ENCODE results near the gene PLA2G2C.

PLA2G2C gene

DNA sequence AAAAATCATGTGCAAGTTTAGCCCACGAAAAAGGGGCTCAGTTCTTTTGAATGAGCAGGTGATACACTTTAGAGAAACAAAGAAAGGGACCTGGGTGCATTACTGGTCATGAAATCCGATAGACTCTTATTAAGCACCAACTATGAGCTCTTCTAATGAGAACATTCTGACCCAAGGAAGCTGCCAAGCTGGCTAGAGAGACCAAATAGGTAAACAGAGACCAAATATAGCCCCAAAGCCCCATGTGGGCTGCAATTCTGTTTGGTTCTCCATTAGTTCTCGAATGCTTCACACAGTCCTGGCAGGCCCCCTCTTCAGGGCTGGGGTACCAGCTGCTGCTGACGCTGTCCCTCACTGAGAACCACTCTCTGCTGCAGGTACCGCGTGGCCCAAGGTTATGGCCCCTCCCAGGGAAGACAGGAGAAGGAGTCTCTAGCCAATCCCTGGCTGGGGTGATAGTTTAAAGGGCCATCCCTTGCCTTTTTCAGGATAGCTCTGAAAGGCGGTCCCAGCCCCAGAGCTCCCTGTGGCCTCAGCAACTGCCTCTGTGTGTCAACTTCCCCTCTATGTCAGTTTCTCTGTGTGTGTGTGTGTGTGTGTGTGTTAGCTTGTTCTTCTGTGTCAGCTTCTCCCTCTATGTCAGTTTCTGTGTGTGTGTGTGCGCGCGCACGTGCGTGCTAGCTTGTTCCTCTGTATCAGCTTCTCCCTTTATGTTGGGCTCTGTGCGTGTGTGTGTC, 7.5 kb downstream of the PLA2G2C start:
- H3K4me3 ChIP-seq (ENCODE audit: low read depth, low read length): no peak overlapping the region
- CTCF ChIA-PET: interaction anchor here (0.5 to 5.8 kb wide), 7 partner anchors 10 to 261 kb away, joined by 3 to 37 read pairs (median 3); no protein-coding TSS in a partner anchor
- POLR2A ChIA-PET: interaction anchor here (1.3 kb wide), 1 partner anchor 9 kb away, joined by 4 read pairs; no protein-coding TSS in a partner anchor
- H3K9me3 ChIP-seq (ENCODE audit: control insufficient read depth, insufficient read depth, low read depth, low read length): no peaks in the 10 kb centered on the region
- no peaks in the 10 kb centered on the region for H3K4me1 ChIP-seq (ENCODE audit: control insufficient read depth, insufficient read depth, low read length)
- H3K27ac ChIP-seq (ENCODE audit: extremely low read depth, low read depth, low read length): no peak overlapping the region
- TF ChIP-seq ZNF747 (tag by site-specific recombination; IDR thresholded peaks at IDR 0.05) (no peak), ZNF791 (tag by site-specific recombination; IDR thresholded peaks at IDR 0.05) (no peak), ZSCAN30 (tag by site-specific recombination; IDR thresholded peaks at IDR 0.05) (no peak), ZNF157 (tag by site-specific recombination; IDR thresholded peaks at IDR 0.05) (no peak), ZNF133 (tag by site-specific recombination; IDR thresholded peaks at IDR 0.05) (no peak), ZNF629 (tag by site-specific recombination; IDR thresholded peaks at IDR 0.05) (no peak), ZNF132 (tag by site-specific recombination; IDR thresholded peaks at IDR 0.05; ENCODE audit: borderline replicate concordance) (no peak), ZNF202 (tag by site-specific recombination; IDR thresholded peaks at IDR 0.05; ENCODE audit: borderline replicate concordance) (no peak), ZNF513 (tag by site-specific recombination; IDR thresholded peaks at IDR 0.05) (no peak), ZNF548 (tag by site-specific recombination; IDR thresholded peaks at IDR 0.05) (no peak), ZBTB6 (tag by site-specific recombination; IDR thresholded peaks at IDR 0.05) (no peak), ZNF174 (tag by site-specific recombination; IDR thresholded peaks at IDR 0.05) (no peak), ZSCAN23 (tag by site-specific recombination; IDR thresholded peaks at IDR 0.05) (no peak)
- TF ChIP-seq, protein P1, sequence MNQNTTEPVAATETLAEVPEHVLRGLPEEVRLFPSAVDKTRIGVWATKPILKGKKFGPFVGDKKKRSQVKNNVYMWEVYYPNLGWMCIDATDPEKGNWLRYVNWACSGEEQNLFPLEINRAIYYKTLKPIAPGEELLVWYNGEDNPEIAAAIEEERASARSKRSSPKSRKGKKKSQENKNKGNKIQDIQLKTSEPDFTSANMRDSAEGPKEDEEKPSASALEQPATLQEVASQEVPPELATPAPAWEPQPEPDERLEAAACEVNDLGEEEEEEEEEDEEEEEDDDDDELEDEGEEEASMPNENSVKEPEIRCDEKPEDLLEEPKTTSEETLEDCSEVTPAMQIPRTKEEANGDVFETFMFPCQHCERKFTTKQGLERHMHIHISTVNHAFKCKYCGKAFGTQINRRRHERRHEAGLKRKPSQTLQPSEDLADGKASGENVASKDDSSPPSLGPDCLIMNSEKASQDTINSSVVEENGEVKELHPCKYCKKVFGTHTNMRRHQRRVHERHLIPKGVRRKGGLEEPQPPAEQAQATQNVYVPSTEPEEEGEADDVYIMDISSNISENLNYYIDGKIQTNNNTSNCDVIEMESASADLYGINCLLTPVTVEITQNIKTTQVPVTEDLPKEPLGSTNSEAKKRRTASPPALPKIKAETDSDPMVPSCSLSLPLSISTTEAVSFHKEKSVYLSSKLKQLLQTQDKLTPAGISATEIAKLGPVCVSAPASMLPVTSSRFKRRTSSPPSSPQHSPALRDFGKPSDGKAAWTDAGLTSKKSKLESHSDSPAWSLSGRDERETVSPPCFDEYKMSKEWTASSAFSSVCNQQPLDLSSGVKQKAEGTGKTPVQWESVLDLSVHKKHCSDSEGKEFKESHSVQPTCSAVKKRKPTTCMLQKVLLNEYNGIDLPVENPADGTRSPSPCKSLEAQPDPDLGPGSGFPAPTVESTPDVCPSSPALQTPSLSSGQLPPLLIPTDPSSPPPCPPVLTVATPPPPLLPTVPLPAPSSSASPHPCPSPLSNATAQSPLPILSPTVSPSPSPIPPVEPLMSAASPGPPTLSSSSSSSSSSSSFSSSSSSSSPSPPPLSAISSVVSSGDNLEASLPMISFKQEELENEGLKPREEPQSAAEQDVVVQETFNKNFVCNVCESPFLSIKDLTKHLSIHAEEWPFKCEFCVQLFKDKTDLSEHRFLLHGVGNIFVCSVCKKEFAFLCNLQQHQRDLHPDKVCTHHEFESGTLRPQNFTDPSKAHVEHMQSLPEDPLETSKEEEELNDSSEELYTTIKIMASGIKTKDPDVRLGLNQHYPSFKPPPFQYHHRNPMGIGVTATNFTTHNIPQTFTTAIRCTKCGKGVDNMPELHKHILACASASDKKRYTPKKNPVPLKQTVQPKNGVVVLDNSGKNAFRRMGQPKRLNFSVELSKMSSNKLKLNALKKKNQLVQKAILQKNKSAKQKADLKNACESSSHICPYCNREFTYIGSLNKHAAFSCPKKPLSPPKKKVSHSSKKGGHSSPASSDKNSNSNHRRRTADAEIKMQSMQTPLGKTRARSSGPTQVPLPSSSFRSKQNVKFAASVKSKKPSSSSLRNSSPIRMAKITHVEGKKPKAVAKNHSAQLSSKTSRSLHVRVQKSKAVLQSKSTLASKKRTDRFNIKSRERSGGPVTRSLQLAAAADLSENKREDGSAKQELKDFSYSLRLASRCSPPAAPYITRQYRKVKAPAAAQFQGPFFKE (tag by site-specific recombination; IDR thresholded peaks at IDR 0.05; ENCODE audit: borderline replicate concordance): no peak
- no peaks in the 10 kb centered on the region for H3K36me3 ChIP-seq (ENCODE audit: control insufficient read depth in 2 of 2, insufficient read depth in 1 of 2, low read length in 2 of 2)

DNA sequence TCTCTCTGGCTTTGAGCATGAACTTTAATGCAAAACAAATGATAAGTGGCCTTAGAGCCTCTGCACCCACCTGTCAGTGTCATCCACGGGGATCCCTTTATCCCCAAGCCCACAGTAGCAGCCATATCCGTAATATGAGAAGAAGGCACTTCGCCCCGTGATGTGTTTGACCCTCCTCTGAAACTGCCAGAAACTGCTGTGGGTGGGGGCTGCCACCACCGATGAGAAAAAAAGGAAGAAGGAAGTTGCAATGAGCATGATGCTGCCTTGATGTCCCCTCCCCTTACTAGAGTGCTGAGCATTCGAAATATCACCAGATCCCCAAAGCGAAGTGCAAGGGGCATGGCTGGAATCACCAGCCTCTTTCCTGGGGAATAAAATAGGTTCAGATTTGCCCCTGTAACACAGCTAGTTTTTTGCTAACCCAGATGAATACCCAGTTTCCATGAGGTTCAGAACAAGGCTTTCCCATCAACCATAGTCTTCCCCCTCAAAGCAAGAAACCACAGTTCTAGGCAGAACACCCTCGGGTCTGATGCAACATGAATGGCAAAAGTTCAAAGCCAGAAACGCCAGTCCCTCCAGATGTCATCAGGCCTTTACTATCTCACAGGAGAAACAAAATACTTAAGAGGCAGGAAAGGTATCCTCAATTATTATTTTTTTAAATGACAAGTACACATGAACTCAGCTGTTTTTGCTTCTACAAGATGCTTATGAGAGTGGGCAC, 11.2 kb downstream of the PLA2G2C start:
- Histone ChIP-seq H3K4me3 (ENCODE audit: low read depth, low read length) (no peak overlapping the region), H3K36me3 (ENCODE audit: control insufficient read depth in 2 of 2, insufficient read depth in 1 of 2, low read length in 2 of 2) (no peaks in the 10 kb centered on the region), H3K4me1 (ENCODE audit: control insufficient read depth, insufficient read depth, low read length) (no peaks in the 10 kb centered on the region), H3K27ac (ENCODE audit: extremely low read depth, low read depth, low read length) (no peak overlapping the region), H3K9me3 (ENCODE audit: control insufficient read depth, insufficient read depth, low read depth, low read length) (no peaks in the 10 kb centered on the region)
- ChIA-PET CTCF (interaction anchor here (0.7 to 1.6 kb wide), 5 partner anchors 10 to 38 kb away, joined by 3 to 6 read pairs (median 4); no protein-coding TSS in a partner anchor), POLR2A (no interaction called here)
- TF ChIP-seq ZBTB21 (tag by site-specific recombination; IDR thresholded peaks at IDR 0.05) (no peak), ZNF311 (tag by site-specific recombination; IDR thresholded peaks at IDR 0.05; ENCODE audit: borderline replicate concordance) (no peak), SETDB1 (IDR thresholded peaks at IDR 0.05; ENCODE audit: insufficient read length, low read length) (no peak), ZFP37 (tag by site-specific recombination; IDR thresholded peaks at IDR 0.05) (no peak), KLF9 (tag by site-specific recombination; IDR thresholded peaks at IDR 0.05; ENCODE audit: low read depth) (no peak), ZNF416 (tag by site-specific recombination; IDR thresholded peaks at IDR 0.05) (no peak)
- TF ChIP-seq, protein P2, sequence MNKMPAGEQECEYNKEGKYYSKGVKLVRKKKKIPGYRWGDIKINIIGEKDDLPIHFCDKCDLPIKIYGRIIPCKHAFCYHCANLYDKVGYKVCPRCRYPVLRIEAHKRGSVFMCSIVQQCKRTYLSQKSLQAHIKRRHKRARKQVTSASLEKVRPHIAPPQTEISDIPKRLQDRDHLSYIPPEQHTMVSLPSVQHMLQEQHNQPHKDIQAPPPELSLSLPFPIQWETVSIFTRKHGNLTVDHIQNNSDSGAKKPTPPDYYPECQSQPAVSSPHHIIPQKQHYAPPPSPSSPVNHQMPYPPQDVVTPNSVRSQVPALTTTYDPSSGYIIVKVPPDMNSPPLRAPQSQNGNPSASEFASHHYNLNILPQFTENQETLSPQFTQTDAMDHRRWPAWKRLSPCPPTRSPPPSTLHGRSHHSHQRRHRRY (tag by site-specific recombination; IDR thresholded peaks at IDR 0.05): no peak
- TF ChIP-seq, protein P3, sequence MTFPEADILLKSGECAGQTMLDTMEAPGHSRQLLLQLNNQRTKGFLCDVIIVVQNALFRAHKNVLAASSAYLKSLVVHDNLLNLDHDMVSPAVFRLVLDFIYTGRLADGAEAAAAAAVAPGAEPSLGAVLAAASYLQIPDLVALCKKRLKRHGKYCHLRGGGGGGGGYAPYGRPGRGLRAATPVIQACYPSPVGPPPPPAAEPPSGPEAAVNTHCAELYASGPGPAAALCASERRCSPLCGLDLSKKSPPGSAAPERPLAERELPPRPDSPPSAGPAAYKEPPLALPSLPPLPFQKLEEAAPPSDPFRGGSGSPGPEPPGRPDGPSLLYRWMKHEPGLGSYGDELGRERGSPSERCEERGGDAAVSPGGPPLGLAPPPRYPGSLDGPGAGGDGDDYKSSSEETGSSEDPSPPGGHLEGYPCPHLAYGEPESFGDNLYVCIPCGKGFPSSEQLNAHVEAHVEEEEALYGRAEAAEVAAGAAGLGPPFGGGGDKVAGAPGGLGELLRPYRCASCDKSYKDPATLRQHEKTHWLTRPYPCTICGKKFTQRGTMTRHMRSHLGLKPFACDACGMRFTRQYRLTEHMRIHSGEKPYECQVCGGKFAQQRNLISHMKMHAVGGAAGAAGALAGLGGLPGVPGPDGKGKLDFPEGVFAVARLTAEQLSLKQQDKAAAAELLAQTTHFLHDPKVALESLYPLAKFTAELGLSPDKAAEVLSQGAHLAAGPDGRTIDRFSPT (tag by site-specific recombination; IDR thresholded peaks at IDR 0.05): no peak

Data from HEK293 (cell line).